MM.1S (cell line): Measurements from ENCODE around the gene UIMC1.
A peak's percentile ranks its signal among the peaks of the same experiment; 100 is the strongest.

Experiments used
- DNase-seq: peaks from one replicate; pipeline ENCODE4 v3.0.0-alpha.2; 2015
- H2AFZ ChIP-seq: fragments of 300-600 bp; sonication (generic); 2 replicates; pipeline ENCODE4 v1.6.0; 2016; ENCODE audit warnings: antibody characterized with exemption, low read length
- H3F3A ChIP-seq: fragments of 300-600 bp; sonication (generic); 2 replicates; pipeline ENCODE4 v1.6.1; 2016; ENCODE audit warnings: mild to moderate bottlenecking, antibody characterized with exemption, low read length, moderate library complexity, mixed read lengths; ENCODE audit not compliant: insufficient read depth
- H3K27ac ChIP-seq: fragments of 300-600 bp; sonication (generic); 2 replicates; pipeline ENCODE4 v1.5.1; 2016; ENCODE audit warnings: mild to moderate bottlenecking, low read length
- H3K27me3 ChIP-seq: fragments of 300-600 bp; sonication (generic); replicated peaks from 2 replicates; pipeline ENCODE4 v1.6.0; 2016; ENCODE audit warnings: low read length; ENCODE audit not compliant: insufficient read depth
- H3K36me3 ChIP-seq: fragments of 300-600 bp; sonication (generic); replicated peaks from 2 replicates; pipeline ENCODE4 v1.6.1; 2016; ENCODE audit warnings: mild to moderate bottlenecking, low read length, mixed read lengths; ENCODE audit not compliant: insufficient read depth
- H3K4me1 ChIP-seq: fragments of 300-600 bp; sonication (generic); 2 replicates; pipeline ENCODE4 v1.6.1; 2016; ENCODE audit warnings: low read length, mixed read lengths
- H3K4me2 ChIP-seq: fragments of 300-600 bp; sonication (generic); 2 replicates; pipeline ENCODE4 v1.6.0; 2016; ENCODE audit warnings: low read depth, low read length
- H3K4me3 ChIP-seq: fragments of 300-600 bp; sonication (generic); 2 replicates; pipeline ENCODE4 v1.5.1; 2016; ENCODE audit warnings: low read length, mixed read lengths
- H3K79me2 ChIP-seq: fragments of 300-600 bp; sonication (generic); 2 replicates; pipeline ENCODE4 v1.6.1; 2016; ENCODE audit warnings: mixed run types, low read length, mixed read lengths
- H3K9ac ChIP-seq: fragments of 300-600 bp; sonication (generic); 2 replicates; pipeline ENCODE4 v1.6.1; 2016; ENCODE audit warnings: low read length, mixed read lengths
- H3K9me2 ChIP-seq: fragments of 300-600 bp; sonication (generic); replicated peaks from 2 replicates; pipeline ENCODE4 v1.6.1; 2016; ENCODE audit warnings: mild to moderate bottlenecking, low read length, mixed read lengths; ENCODE audit not compliant: insufficient read depth
- H3K9me3 ChIP-seq: fragments of 300-600 bp; sonication (generic); replicated peaks from 2 replicates; pipeline ENCODE4 v1.6.1; 2016; ENCODE audit warnings: mild to moderate bottlenecking, low read length, mixed read lengths; ENCODE audit not compliant: insufficient read depth
- H4K20me1 ChIP-seq: fragments of 300-600 bp; sonication (generic); 2 replicates; pipeline ENCODE4 v1.6.1; 2016; ENCODE audit warnings: mild to moderate bottlenecking, low read length, moderate library complexity, mixed read lengths; ENCODE audit not compliant: insufficient read depth
- CTCF ChIP-seq: fragments of 300-600 bp; sonication (generic); IDR thresholded peaks from 2 replicates; pipeline ENCODE4 v1.5.1; 2016; ENCODE audit warnings: antibody characterized with exemption, low read length, mixed read lengths
- EZH2 ChIP-seq: fragments of 300-600 bp; sonication (generic); optimal IDR thresholded peaks from 2 replicates; pipeline ENCODE3; 2017; ENCODE audit warnings: low read depth, mild to moderate bottlenecking, antibody characterized with exemption, low read length, mixed read lengths
- EZH2phosphoT487 ChIP-seq: fragments of 300-600 bp; sonication (generic); IDR thresholded peaks from 2 replicates; pipeline ENCODE4 v1.6.1; 2018; ENCODE audit warnings: antibody characterized with exemption, low read length

UIMC1 gene

DNA sequence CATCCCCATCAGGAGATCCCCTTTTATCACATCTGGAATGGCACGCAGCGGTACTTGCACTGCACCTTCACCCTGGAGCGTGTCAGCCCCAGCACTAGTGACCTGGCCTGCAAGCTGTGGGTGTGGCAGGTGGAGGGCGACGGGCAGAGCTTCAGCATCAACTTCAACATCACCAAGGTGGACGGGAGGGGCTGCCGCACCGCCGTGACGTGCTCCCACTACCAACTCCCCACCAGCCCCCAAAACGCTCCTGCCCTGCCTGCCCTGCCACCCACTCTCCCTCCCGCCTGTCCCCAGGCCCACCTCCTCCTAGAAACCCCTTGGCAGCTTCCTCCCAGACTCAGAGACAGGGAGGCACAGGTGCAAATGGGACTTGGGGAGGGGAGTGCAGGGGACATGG lies 128.1 kb downstream of the UIMC1 start:
- Histone ChIP-seq H3F3A (no peaks in the 10 kb centered on the region), H3K36me3 (no peaks in the 10 kb centered on the region), H3K4me1 (no peaks in the 10 kb centered on the region), H4K20me1 (no peaks in the 10 kb centered on the region), H3K79me2 (no peaks in the 10 kb centered on the region), H3K9me3 (no peaks in the 10 kb centered on the region), H3K27me3 (peaks cover 100% of the 10 kb centered on the region), H3K9me2 (no peaks in the 10 kb centered on the region), H3K27ac (no peak overlapping the region), H3K4me2 (no peak overlapping the region), H2AFZ (no peak overlapping the region), H3K4me3 (no peak overlapping the region), H3K9ac (no peak overlapping the region)
- TF ChIP-seq CTCF (no peak), EZH2phosphoT487 (no peak)
- DNase-seq, result no peak

DNA sequence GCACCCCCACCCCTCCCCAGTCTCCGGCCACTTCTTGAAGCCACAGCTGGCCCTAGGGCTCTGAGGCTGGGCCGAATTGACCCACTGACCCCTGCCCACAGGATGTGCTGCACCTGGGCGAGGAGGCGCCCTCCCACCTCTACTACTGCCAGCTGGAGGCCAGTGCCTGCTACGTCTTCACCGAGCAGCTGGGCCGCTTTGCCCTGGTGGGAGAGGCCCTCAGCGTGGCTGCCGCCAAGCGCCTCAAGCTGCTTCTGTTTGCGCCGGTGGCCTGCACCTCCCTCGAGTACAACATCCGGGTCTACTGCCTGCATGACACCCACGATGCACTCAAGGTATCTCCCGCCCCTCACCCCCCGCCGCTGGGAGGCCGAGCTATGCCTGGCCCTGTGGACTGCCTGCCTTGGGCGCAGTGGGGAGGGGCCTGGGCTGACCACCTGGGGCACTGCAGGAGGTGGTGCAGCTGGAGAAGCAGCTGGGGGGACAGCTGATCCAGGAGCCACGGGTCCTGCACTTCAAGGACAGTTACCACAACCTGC lies 128.7 kb downstream of the UIMC1 start:
- Histone ChIP-seq H3K4me1 (no peaks in the 10 kb centered on the region), H3K79me2 (no peaks in the 10 kb centered on the region), H3K9me3 (no peaks in the 10 kb centered on the region), H3K4me3 (no peak overlapping the region), H3F3A (no peaks in the 10 kb centered on the region), H4K20me1 (no peaks in the 10 kb centered on the region), H3K27me3 (peaks cover 99% of the 10 kb centered on the region), H3K4me2 (no peak overlapping the region), H2AFZ (no peak overlapping the region), H3K36me3 (no peaks in the 10 kb centered on the region), H3K9ac (no peak overlapping the region), H3K27ac (no peak overlapping the region), H3K9me2 (no peaks in the 10 kb centered on the region)
- DNase-seq, result no peak
- no peak for TF ChIP-seq CTCF
- TF ChIP-seq EZH2, result no peak
- no peak for TF ChIP-seq EZH2phosphoT487

- H3K9me3 ChIP-seq, result no peaks in the 10 kb centered on the region
- H3K4me2 ChIP-seq, result no peak overlapping the region
- DNase-seq, result no peak
- peaks cover 88% of the 10 kb centered on the region for H3K27me3 ChIP-seq
- no peaks in the 10 kb centered on the region for H3K79me2 ChIP-seq
- H3K4me1 ChIP-seq, result no peaks in the 10 kb centered on the region
- H3K9me2 ChIP-seq, result no peaks in the 10 kb centered on the region
- H4K20me1 ChIP-seq, result no peaks in the 10 kb centered on the region
- no peaks in the 10 kb centered on the region for H3K36me3 ChIP-seq
- H2AFZ ChIP-seq, result no peak overlapping the region
- no peak overlapping the region for H3K27ac ChIP-seq
- no peak overlapping the region for H3K4me3 ChIP-seq
- no peak overlapping the region for H3K9ac ChIP-seq
- peak; percentile 31 for TF ChIP-seq EZH2
- TF ChIP-seq CTCF, result no peak
- H3F3A ChIP-seq, result no peaks in the 10 kb centered on the region
These were observed 129.8 kb downstream of the UIMC1 start for GRCh38 chr5:176876506-176877431.
